Activated gamma-delta T cell (primary cell): ENCODE measurements around the gene EIF2B4.

Experiments used
- DNase-seq: peaks from one replicate; lab custom pipeline; 2025; lab: John Stamatoyannopoulos, UW
- total RNA-seq, 2 donors: gene quantifications; one replicate each; lab custom pipeline; 2026; lab: John Stamatoyannopoulos, UW

EIF2B4 gene
- 44.4 to 52.0 reads per million in 2 donors for total RNA-seq

DNA sequence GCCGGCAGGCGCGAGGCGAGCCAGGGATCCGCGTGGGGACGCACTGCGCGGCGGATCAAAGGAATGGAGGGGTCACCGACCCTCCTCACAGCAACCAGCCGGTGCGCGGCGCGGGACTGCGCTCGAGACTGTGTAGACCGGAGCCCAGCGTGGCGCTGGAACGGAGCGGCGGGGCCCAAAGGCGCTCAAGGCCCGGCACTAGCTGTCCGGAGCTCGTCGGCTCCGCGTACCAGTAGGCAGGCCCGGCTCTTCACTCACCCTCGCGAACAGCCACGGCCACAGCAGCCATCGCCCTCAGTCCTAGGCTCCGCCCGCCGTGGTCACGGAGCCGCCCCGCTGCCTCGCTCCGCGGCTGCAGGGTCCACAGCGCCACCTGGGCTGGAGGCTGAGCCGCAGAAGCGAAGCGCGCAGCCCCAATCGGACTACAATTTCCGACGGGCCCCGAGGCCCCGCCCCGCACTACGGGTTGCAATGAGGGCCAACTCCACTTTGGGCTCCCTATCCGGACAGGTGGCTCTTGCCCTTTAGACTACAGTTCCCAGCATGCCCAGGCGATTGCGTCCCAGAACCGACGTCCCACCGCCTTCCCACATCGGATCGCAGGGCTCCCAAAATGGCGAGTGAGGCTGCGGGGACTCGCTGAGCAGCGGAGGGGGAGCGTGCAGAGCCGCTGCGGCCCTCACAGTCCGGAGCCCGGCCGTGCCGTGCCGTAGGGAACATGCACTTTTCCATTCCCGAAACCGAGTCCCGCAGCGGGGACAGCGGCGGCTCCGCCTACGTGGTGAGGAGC, at the start of gene EIF2B4, which contains the start of gene SNX17:
TSS of gene EIF2B4 (minus strand) at position 313 of the 790 bp plus-strand sequence. CDS start at position 289, 24 bp downstream.
TSS of gene SNX17 (plus strand) at position 591 of the 790 bp plus-strand sequence. CDS start at position 719, 128 bp downstream.
- peak; percentile 99 for DNase-seq

DNA sequence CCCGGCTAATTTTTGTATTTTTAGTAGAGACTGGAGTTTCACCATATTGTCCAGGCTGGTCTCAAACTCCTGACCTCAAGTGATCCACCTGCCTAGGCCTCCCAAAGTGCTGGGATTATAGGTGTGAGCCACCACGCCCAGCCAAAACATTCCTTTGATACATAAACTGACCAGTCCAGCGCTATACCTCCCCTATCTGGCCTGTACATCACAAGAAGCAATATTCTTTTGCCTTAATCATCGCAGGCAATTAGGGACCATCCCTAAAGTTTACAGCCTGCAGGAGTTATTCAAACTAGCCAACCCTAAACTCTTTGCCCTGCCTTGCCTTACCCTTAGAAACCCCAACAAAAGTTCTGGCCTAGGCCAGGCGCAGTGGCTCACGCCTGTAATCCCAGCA, 46.0 kb upstream of the EIF2B4 start:
- no peak for DNase-seq

DNA sequence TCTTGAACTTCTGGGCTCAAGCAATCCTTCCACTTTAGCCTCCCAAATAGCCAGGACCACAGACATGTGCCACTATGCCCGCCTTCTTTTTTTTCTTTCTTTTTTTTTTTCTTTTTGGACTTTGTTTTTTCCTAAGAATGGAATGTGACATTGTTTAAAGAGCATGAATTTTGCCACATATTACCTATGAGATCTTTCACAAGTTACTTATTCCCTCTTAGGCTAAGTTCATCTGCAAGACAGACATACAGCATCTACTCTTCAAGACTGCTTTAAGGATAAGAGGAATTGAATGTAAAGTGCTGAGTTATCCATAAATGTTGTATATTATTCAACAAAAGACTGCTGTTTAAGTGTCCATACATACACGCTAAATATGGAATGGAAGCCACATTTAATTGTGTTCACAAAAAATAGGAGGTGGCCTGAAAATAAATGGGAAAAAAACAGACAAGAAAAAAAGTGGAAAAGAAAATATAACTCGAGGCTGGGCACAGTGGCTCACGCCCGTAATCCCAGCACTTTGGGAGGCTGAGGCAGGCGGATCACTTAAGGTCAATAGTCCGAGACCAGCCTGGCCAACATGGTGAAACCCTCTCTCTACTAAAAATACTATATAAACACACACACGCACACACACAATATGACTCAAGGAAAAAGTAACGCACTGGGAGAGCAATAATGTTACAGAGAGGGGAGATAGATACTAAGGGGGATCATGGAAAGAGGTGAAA, 42.4 kb upstream of the EIF2B4 start:
- DNase-seq, result no peak

DNA sequence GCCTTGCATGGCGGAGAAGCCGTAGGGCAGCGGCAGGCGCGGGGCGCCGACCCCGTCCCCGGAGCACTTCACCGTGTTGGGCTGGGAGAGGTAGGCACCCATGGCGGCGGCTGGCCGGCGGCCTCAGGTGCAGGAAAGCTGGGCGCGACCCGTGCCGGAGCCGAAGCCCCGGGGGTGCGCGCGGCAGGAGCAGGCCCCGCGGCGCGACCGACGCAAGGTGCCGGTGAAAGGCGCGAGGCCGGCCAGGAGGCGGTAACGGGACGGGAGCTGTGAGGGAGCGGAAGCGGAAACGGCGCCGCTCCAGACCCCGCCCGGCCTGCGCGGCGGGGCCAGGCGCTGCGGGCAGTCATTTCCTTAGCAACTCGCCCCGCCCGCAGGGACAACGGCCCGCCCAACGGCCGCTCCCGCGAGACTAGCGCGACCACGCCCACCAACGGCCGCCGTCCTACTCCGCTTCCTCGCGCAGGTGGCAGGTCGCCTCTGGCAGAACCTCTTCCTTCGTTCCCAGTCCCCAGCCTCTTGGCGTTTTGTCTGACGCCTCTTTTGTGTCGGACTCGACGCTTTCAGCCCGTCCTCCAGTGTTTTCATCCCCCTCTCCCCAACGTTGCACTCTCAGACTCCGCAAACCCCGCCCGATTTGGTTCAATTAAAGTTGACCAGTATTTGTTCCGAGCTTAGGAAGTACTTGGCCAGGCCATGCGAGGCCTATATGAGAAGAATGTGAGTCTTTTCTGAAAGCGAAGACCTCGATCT, 39.4 kb upstream of the EIF2B4 start, which contains the start of gene PPM1G:
TSS of gene PPM1G (minus strand) at position 271 of the 753 bp plus-strand sequence. CDS start at position 102, 169 bp downstream.
- DNase-seq, result peak; percentile 94

DNA sequence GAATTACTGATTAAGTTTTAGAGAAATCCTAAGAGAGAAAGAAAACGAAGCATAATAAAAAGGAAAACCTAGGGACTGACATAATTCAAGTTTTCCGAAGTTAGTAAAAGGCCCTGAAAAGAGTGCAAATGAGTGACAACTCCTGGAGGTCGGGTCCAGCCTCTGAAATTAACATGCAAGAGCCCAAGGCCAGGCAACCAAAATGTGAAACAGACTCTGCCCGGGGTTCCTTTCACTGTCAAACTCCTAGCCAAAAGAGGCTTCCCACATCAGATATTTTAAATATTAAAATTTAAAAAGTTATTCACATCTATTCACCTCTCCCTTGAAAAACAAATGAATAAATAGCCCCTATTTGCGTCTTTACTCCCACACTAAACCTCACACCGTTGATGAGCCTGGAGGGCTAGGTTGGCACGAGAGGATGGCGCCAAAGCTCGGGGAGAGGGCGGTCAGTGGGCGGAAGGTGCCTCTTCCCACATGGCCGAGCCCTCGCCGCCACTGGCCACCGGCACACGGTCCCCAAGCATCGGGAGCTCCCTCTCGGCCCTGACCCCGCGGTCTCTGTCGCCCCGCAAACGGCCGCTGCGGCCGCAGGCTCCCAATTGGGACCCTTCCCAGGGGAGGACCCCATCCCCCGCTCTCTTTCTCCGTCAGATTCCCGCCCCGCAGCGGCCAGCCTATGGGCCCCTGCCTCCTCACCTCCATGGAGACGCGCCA, 38.6 kb upstream of the EIF2B4 start:
- DNase-seq, result no peak

DNA sequence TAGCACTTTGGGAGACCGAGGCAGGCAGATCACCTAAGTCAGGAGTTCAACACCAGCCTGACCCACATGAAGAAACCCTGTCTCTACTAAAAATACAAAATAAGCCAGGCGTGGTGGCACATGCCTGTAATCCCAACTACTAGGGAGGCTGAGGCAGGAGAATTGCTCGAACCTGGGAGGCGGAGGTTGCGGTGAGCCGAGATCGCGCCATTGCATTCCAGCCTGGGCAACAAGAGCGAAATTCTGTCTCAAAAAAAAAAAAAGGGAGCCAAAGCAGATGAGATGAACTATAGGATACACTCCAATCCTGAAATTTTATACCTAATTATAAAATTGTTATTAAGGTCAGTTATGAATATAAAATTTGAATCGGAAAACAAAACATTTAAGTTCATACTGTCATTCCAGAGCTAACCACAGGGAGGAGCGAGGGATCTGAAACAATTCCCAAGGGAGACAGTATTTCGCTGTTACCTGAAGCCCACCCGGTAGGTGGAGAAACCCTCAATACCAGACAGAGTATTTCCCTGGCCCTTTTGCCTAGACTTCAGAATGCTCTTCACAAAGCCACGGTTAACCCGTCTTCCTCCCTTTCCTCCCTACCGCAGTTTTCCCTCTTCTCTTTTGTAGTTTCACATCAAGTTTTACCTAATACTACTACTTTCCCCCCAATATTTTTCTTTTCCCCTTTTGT, 37.8 kb upstream of the EIF2B4 start:
- no peak for DNase-seq

DNA sequence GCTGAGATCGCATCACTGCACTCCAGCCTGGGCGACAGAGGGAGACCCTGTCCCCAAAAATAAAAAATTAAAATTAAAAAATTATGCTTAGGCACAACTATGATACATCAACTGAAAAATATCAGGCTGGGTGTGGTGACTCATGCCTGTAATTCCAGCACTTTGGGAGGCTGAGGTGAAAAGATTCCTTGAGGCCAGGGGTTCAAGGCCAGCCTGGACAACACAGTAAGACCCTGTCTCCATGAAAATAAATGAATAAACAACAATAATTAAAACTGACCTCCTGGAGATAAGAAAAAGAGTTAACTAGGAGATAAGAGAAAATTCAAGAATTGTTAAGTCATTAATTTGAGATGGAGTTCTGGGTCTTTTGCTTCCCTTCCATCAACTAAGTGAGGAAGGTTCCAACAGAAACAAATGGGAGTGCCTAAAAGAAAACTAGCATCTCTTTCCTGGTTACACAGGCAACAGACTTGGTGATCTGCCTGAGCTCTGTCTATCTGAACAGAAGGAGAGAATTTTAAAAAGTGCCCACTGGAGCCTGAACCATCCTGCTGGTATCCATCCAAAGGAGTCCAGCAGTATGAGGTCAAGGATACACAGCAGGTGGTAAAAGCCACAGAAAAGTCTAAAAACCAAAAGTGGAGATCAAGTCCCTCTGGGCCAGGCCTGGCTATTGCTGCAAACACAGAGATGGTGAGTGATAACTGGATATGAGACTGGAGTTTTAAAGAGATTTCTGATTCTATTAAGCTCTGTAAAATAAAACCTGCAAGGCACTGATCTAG, 30.4 kb upstream of the EIF2B4 start:
- no peak for DNase-seq

DNA sequence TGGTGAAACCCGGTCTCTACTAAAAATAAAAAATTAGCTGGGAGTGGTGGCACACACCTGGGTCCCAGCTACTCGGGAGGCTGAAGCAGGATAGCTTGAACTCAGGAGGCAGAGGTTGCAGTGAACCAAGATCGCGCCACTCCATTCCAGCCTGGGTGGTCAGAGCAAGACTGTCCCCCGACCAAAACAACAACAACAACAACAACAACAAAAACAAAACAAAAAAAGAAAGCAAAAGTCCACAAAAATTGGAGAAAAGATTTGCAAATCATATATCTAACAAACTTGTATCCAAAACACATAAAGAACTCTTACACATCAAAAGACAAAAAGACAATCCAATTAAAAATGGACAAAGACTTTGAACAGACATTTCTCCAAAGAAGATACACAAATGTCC, 28.8 kb upstream of the EIF2B4 start:
- DNase-seq, result no peak

DNA sequence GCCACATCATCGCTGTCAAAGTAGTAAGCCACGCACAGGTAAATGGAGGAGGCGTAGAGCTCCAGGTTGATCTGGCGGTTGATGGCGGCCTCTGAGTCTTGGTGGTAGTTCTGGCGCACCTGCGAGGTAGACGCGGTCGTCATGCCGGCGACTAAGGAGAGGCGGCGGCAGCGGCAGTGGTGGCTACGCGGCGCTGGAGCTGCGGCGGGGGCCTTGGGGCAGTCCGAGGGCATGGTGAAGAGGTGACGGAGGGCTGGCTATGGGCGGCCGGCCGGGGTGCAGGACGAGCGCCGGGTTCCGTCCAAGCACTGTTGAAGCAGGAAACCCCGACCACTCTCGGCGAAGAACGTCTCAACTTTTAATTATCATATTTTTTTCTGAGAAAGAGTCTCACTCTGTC, 23.1 kb upstream of the EIF2B4 start:
- DNase-seq, result no peak

DNA sequence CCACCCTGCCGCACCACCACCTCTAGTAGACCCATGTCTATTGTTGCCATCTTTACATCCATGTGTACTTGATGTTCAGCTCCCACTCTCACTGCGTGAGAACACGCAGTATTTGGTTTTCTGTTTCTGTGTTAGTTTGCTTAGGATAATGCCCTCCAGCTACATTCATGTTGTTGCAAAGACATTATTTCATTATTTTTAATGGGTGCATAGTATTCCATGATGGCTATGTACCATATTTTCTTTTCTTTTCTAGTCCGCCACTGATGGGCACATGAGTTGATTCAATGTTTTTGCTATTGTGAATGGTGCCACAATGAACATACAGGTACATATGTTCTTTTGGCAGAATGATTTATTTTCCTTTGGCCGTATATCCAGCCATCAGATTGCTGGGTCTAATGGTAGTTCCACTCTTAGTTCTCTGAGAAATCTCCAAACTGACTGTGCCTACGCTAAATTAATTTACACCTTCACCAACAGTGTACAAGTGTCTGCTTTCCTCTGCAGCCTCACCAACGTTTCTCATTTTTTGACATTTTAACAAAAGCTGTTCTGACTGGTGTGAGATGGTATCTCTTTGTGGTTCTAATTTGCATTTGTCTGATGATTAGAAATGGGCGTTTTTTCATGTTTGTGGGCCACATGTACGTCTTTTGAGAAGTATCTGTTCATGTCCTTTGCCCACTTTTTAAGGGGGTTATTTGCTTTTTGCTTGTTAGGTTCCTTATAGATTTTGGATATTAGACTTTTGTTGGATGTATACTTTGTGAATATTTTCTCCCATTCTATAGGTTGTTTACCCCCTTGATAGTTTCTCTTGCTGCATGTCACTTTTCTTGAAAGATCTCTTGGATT, 20.9 kb upstream of the EIF2B4 start:
- DNase-seq, result no peak

DNA sequence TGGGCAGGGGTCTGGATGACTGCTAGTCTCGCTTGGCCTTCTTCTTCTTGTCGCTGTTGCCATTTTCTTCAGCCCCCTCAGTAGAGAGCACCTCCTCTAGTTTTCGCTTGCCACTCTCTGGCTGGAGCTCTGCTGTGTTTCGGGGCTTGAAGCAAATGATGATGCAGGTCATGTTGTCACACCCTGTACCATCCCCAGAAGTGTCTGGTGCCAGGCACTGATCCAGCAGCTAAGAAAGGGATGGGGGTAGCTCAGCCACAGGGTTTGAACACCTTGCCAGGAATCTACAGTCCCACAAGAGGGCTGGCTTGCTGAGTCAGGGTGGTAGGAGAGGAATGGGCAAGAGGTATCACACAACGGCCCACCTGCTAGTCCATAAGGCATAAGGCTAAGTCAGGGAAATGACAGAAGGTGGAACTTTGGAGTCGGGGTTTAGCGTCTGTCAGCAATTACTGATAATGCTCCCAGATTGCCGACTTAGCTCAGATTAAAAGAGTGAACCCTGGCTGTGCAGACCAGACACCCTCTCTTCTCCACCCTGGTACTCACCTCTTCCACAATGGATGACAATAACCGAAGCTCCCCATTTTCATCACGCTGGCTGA, 11.5 kb upstream of the EIF2B4 start:
- no peak for DNase-seq

DNA sequence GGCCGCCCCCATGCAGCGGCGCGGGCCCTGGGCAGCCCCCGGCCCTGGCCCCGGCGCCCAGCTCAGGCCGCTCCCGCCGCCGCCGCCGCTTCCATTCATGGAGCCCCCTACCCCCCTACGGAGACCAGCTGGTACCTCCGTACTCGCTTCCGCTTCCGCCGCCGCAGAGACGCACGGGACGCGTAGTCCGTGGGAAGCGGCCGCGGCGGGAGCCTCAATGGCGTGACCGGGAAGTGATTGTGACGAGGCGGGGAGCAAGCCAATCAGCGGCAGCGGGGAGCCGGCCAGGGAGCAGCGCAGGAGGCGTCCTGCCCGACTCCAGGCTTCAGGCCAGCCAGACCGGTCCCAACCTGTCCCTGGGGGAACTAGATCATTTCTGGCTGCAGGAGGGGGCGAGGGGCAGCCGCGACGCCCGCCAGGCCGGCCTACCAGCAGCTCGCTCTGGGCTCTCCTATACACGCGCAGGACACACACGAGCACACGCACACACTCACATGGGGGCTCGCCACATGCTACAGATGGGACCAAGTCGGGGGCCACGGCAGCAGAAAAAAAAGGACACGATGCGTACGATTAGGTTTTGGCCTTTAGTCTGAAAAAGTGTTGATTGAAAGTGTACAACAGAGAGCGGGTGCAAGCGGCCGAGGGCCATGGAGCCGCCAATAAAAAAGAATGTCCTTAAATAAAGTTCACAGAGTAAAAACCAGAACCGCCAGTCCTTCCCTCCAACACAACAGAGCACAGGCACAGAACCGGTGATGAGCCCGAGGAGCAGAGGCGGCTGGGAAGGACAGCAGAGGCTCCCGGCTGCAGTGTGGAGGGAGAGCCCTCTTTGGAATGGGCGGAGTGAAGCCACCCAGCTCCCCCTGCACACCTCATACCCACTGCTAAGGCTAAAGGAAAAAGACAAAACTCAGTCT, 10.7 kb upstream of the EIF2B4 start, which contains the start of gene ZNF513:
TSS of gene ZNF513 (minus strand) at position 109 of the 920 bp plus-strand sequence. CDS start 208 bp downstream, outside the sequence.
- DNase-seq, result peak; percentile 84

DNA sequence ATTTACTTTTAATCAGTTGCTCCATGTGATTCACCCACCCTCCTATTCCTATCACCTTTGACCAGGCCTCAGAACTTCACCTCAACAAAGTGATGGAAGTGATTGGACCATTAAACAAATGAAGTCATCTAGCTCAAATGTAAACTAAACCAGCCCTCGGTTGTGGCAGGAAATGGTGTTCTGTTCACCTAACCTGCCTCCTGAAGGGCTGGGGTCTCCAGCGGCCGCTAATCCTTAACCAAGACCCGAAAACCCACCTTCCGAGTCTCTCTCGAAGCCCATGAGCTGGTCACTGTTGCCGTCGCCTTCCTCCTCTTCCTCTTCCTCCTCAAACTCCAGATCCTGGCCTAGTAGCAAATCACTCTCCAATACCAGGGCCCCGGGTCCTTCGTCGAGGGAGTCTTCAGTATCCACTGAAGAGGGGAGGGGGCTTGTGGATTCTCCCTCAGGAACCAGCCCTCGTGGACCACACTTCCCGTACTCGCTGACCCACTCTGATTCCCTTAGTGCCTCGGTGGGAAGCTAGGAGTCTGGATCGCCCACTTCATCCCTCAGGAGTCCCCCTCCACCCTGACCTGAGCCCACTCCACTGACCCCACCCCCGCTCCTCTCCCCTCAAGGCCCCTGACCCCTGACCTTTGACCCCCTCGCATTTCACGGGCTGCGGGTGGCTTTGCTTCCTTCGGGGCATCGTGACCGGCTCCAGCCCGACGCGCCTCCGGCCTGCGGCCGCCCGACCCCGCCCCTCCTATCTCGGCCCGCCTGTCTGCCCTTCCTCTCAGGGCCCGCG, 9.9 kb upstream of the EIF2B4 start:
- no peak for DNase-seq

DNA sequence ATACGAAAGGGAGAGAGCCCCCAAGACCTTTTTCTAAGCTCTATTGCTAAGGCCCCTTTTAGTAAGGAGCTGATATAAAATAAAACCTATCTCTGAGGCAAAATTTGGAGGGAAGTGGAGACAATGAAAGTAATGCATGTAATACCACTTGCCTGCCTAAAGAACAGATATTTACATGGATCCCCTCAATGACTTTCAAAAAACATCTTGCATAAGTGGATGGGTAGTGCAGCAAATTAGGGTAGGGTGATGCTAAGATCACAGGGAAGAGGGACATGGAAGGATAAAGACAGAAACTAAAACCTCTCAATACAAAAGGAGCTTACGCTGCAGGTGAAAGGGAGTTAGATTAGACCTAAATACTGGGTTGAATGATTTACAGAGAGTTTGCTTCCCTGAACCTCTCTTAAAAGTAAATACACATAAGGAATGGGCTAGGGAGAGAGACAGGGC, 9.3 kb upstream of the EIF2B4 start:
- no peak for DNase-seq

DNA sequence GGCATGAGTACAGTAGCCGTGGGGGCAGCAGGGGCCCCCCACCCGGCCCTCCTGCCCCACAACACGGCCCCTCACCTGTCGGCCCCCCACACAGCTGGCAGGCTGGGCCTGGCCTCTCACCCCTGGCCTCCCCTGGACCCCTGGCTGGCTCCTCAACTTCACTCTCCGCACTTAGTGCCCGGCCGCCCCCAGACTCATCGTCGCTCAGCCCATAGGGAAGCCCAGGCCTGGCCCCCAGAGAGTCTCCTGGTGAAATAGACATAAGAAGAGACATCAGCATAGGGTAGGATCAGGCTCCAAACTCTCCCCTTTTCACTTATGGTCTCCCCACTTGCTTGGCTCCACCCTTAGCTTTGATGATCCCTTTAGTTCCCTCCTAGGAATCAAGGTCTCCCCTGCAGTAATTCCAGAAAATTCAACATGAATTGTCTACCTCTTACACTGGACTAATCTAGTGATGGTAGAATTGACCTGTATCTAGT, 8.7 kb upstream of the EIF2B4 start:
- no peak for DNase-seq

DNA sequence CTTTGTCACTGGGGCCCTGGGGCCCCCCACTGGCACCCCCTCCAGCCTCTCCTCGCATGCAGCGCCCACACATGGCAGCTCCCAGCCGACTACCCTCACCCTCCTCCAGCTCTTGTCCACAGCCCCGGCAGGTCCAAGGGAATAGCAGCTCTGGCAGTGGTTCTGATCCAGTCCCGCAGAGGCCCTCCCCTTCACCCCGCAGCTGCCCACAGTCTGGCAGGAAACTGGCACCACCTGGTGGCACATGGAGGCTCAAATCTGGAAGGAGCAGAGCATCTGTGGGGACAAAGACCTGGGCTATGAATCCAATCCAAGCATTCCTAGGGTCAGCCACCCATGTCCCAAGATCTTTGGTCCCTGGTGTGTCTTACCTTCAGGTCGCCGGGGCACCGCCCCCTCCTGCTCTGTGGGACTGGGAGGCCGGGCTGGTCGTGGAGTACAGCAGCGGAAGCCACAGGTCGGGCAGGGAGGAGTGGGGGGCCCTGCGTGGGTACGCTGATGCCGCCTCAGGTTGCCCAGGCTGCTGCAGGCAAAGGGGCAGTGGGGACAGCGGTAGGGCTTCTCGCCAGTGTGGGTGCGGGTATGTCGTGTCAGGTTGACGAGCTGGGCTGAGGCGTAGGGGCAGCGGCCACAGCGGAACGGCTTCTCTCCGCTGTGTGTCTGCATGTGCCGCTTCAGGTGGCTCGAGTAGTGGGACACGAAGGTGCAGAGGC, 8.1 kb upstream of the EIF2B4 start:
- DNase-seq, result no peak
